Ascending aorta (tissue), 2 donors: ENCODE results near the gene MCCD1. TPM values are rescaled to one million over a fixed set of nuclear protein-coding genes. Genes with fewer than 3 reads are reported as not detected.

Experiments
- DNase-seq, 2 donors: peaks; one replicate each; pipeline ENCODE4 v3.0.0-alpha.2; 2019; ENCODE audit warnings: low spot score in 2 of 2
- H3K27ac ChIP-seq, 2 donors: fragments of 200-600 bp; sonication (generic); one replicate each; pipeline ENCODE4 v1.5.1; 2016 to 2017; ENCODE audit warnings: mild to moderate bottlenecking in 1 of 2
- H3K27me3 ChIP-seq: fragments of 200-600 bp; sonication (generic); one replicate; pipeline ENCODE4 v1.5.1; 2017
- H3K36me3 ChIP-seq, 2 donors: fragments of 200-600 bp; sonication (generic); one replicate each; pipeline ENCODE4 v1.5.1; 2016
- H3K4me1 ChIP-seq, 2 donors: fragments of 200-600 bp; sonication (generic); one replicate each; pipeline ENCODE4 v1.5.1; 2016 to 2017; ENCODE audit warnings: mild to moderate bottlenecking in 1 of 2
- H3K4me3 ChIP-seq, 2 donors: fragments of 200-600 bp; sonication (generic); one replicate each; pipeline ENCODE4 v1.5.1; 2016 to 2017; ENCODE audit warnings: mild to moderate bottlenecking in 1 of 2
- H3K9me3 ChIP-seq, 2 donors: fragments of 200-600 bp; sonication (generic); one replicate each; pipeline ENCODE4 v1.5.1; 2016
- CTCF ChIP-seq, 3 experiments: fragments of 200-600 bp in 2 of 3; fragments of 450-650 bp in 1 of 3; sonication (generic) in 2 of 3; IDR thresholded peaks; one replicate each; pipeline ENCODE4 v1.5.1; 2016 to 2019; ENCODE audit warnings: antibody characterized with exemption in 3 of 3, mild to moderate bottlenecking in 1 of 3, moderate library complexity in 1 of 3
- intact Hi-C: fragments of 100-400 bp; cut with DNase I; formaldehyde crosslinking; loops from one replicate; pipeline ENCODE4 v1.15.1; 2023
- total RNA-seq: library from RNA; depleted of rRNA; stranded (reverse); fragments of >200 nt; gene quantifications from one replicate; pipeline ENCODE4 v1.1.0, GENCODE V29; 2016

MCCD1 gene
- total RNA-seq, 1 donor from 2014 or later: not detected

GRCh38 chr6:31535538-31536324 lies 7.0 kb downstream of the MCCD1 start:
- intact Hi-C loops: no loop called here

DNA sequence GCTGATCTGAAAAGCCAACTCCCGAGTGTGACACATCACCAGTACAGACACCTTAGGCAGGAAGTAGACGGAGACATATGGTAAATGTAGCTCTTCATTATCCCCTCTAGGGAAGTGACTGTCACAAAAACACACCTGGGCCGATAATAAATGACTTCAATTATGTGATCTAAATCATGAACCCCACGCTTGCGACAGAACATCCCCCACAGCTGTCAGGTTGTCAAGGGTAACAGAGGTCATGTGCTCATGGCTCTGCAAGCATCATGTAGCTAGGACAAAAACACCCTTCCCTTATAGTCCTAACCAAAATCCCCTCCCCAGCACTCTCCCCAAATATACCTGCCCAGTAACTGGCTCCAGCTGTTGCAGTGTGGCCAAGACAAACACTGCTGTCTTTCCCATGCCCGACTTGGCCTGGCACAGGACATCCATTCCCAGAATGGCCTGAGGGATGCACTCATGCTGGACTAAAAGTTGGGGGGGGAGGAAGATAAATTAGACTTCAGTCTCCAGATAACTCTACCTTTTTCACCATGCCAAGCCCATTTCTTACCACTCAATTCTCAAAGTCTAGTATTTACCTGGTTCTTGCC lies 10.1 kb downstream of the MCCD1 start:
- Histone ChIP-seq H3K4me3 (peak overlapping the region in 1 of 2 donors; percentile 76), H3K36me3 (peaks cover 53 to 65% of the 10 kb centered on the region in 2 donors), H3K4me1 (peaks cover 13 to 32% of the 10 kb centered on the region in 2 donors), H3K27me3 (no peaks in the 10 kb centered on the region), H3K27ac (no peak overlapping the region), H3K9me3 (no peaks in the 10 kb centered on the region)
- DNase-seq: no peak
- no peak for TF ChIP-seq CTCF (IDR thresholded peaks at IDR 0.05)
- intact Hi-C loops: no loop called here

More at GRCh38 chr6:31535538-31536324, 7.0 kb downstream of the MCCD1 start:
- no peaks in the 10 kb centered on the region for H3K9me3 ChIP-seq
- peaks cover 83 to 95% of the 10 kb centered on the region in 2 donors for H3K36me3 ChIP-seq
- no peak overlapping the region for H3K4me3 ChIP-seq
- no peak overlapping the region for H3K27ac ChIP-seq
- peaks cover 12 to 25% of the 10 kb centered on the region in 2 donors for H3K4me1 ChIP-seq
- H3K27me3 ChIP-seq: no peaks in the 10 kb centered on the region
- TF ChIP-seq CTCF (IDR thresholded peaks at IDR 0.05): no peak
- no peak for DNase-seq

- Histone ChIP-seq H3K27me3 (no peaks in the 10 kb centered on the region), H3K36me3 (peaks cover 36 to 48% of the 10 kb centered on the region in 2 donors), H3K27ac (peak overlapping the region; percentile 94 to 95), H3K4me1 (peaks cover 13 to 32% of the 10 kb centered on the region in 2 donors), H3K9me3 (no peaks in the 10 kb centered on the region), H3K4me3 (peak overlapping the region; percentile 76 to 88)
- intact Hi-C loops: loop anchor here (5.0 to 10.0 kb wide), 6 partner anchors 138 to 1874 kb away; partner anchors contain the start of genes AGER, CUTA, MICA and MRPS18B
- no peak for DNase-seq
- no peak for TF ChIP-seq CTCF (IDR thresholded peaks at IDR 0.05)
These were observed 11.9 kb downstream of the MCCD1 start for GRCh38 chr6:31540640-31541039.

- no peak for DNase-seq
- intact Hi-C loops: loop anchor here (5.0 to 10.0 kb wide), 6 partner anchors 139 to 1874 kb away; partner anchors contain the start of genes AGER, CUTA, MICA and MRPS18B
- Histone ChIP-seq H3K27me3 (no peaks in the 10 kb centered on the region), H3K27ac (peak overlapping the region; percentile 94 to 95), H3K9me3 (no peaks in the 10 kb centered on the region), H3K4me1 (peaks cover 13 to 32% of the 10 kb centered on the region in 2 donors), H3K36me3 (peaks cover 30 to 43% of the 10 kb centered on the region in 2 donors), H3K4me3 (peak overlapping the region; percentile 76 to 88)
- TF ChIP-seq CTCF (IDR thresholded peaks at IDR 0.05): peak in 1 of 3 experiments; percentile 2
These were observed 12.4 kb downstream of the MCCD1 start for GRCh38 chr6:31541059-31541657.

GRCh38 chr6:31541658-31542521 lies 13.1 kb downstream of the MCCD1 start, which contains the start of gene DDX39B:
TSS of gene DDX39B (minus strand) at chr6:31542003. CDS start at chr6:31540532, 1,471 bp downstream.
- H3K4me1 ChIP-seq: peaks cover 13 to 32% of the 10 kb centered on the region in 2 donors
- peaks cover 23 to 36% of the 10 kb centered on the region in 2 donors for H3K36me3 ChIP-seq
- TF ChIP-seq CTCF (IDR thresholded peaks at IDR 0.05): peak in 1 of 3 experiments; percentile 1
- H3K4me3 ChIP-seq: peak within 1 kb of the TSS; percentile 76 to 88
- H3K27me3 ChIP-seq: no peaks in the 10 kb centered on the region
- H3K27ac ChIP-seq: peak within 1 kb of the TSS; percentile 94 to 95
- no peaks in the 10 kb centered on the region for H3K9me3 ChIP-seq
- peak; percentile 83 to 97 for DNase-seq
- intact Hi-C loops: loop anchor here (2.0 to 10.0 kb wide), 7 partner anchors 47 to 1873 kb away; partner anchors contain the start of genes AGER, CUTA, MICA and MRPS18B
